IMR-90 (cell line): ENCODE measurements around the gene FAM83G. TPM values are rescaled to one million over a fixed set of nuclear protein-coding genes. Genes with fewer than 3 reads are reported as not detected.
A peak's percentile ranks its signal among the peaks of the same experiment; 100 is the strongest.

Experiments used
- ATAC-seq: fragments of 200-7000 bp; cut with Tn5 transposase; 2 replicates; pipeline ENCODE4 v1.9.1; 2020; ENCODE audit warnings: low read depth, mild to moderate bottlenecking, moderate library complexity
- BruUV-seq: library from RNA; stranded (reverse); fragments of 400-500 nt; replicated peaks from 2 replicates; lab custom pipeline; 2021; lab: Mats Ljungman, UMichigan
- CTCF ChIA-PET: fragments of 300-600 bp; formaldehyde crosslinking; extraction: SDS; loops from one replicate; lab custom pipeline; 2021; ENCODE audit warnings: antibody characterized with exemption; lab: Yijun Ruan, JAX
- POLR2A ChIA-PET: fragments of 300-600 bp; sonication (Branson Sonifier 250); formaldehyde crosslinking; loops from one replicate; lab custom pipeline; 2022; ENCODE audit warnings: antibody characterized with exemption; ENCODE audit not compliant: unreplicated experiment; lab: Charles Lee
- DNase-seq: peaks from one replicate; pipeline ENCODE4 v3.0.0; 2013
- H2AFZ ChIP-seq: replicated peaks from 2 replicates; pipeline ENCODE3; 2013; ENCODE audit warnings: low read length, mild to moderate bottlenecking; ENCODE audit not compliant: poor library complexity
- H2AK5ac ChIP-seq: 2 replicates; pipeline ENCODE4 v1.6.1; 2013; ENCODE audit warnings: low read depth, low read length, inconsistent platforms
- H2AK9ac ChIP-seq: replicated peaks from 2 replicates; pipeline ENCODE3; 2013; ENCODE audit warnings: mild to moderate bottlenecking, low read depth, low read length, moderate library complexity; ENCODE audit not compliant: poor library complexity
- H2BK120ac ChIP-seq: 2 replicates; pipeline ENCODE4 v1.6.1; 2013; ENCODE audit warnings: low read depth, low read length, inconsistent platforms
- H2BK15ac ChIP-seq: 3 replicates; pipeline ENCODE4 v1.6.1; 2013; ENCODE audit warnings: low read depth, low read length, inconsistent platforms
- H2BK20ac ChIP-seq: 2 replicates; pipeline ENCODE4 v1.6.1; 2013; ENCODE audit warnings: low read depth, mild to moderate bottlenecking, inconsistent platforms, low read length, moderate library complexity
- H2BK5ac ChIP-seq: 2 replicates; pipeline ENCODE4 v1.6.1; 2013; ENCODE audit warnings: mild to moderate bottlenecking, low read depth, low read length, inconsistent platforms; ENCODE audit not compliant: poor library complexity, severe bottlenecking
- H3K14ac ChIP-seq: replicated peaks from 2 replicates; pipeline ENCODE4 v1.6.1; 2013; ENCODE audit warnings: low read depth, low read length, inconsistent platforms
- H3K18ac ChIP-seq: 2 replicates; pipeline ENCODE4 v1.6.1; 2013; ENCODE audit warnings: low read depth, low read length, control low read depth
- H3K23ac ChIP-seq: 2 replicates; pipeline ENCODE4 v1.6.1; 2013; ENCODE audit warnings: low read depth, low read length, inconsistent platforms
- H3K27ac ChIP-seq: 2 replicates; pipeline ENCODE4 v1.5.1; 2013; ENCODE audit warnings: mild to moderate bottlenecking, control low read depth, low read length; ENCODE audit not compliant: insufficient read depth
- H3K27me3 ChIP-seq: 2 replicates; pipeline ENCODE4 v1.6.1; 2013; ENCODE audit warnings: low read length; ENCODE audit not compliant: control insufficient read depth, insufficient read depth
- H3K36me3 ChIP-seq: 2 replicates; pipeline ENCODE4 v1.6.1; 2013; ENCODE audit warnings: low read length, mixed read lengths; ENCODE audit not compliant: control insufficient read depth, insufficient read depth
- H3K4ac ChIP-seq: 2 replicates; pipeline ENCODE4 v1.6.1; 2013; ENCODE audit warnings: low read depth, low read length, inconsistent platforms
- H3K4me1 ChIP-seq: 2 replicates; pipeline ENCODE4 v1.6.1; 2013; ENCODE audit warnings: low read length, mixed read lengths; ENCODE audit not compliant: control insufficient read depth, insufficient read depth
- H3K4me2 ChIP-seq: 2 replicates; pipeline ENCODE4 v1.6.1; 2013; ENCODE audit warnings: low read depth, mild to moderate bottlenecking, control low read depth, low read length, moderate library complexity
- H3K4me3 ChIP-seq: 2 replicates; pipeline ENCODE4 v1.5.1; 2013; ENCODE audit warnings: low read depth, mild to moderate bottlenecking, control low read depth, low read length, moderate library complexity; ENCODE audit not compliant: insufficient read depth
- H3K56ac ChIP-seq: 2 replicates; pipeline ENCODE4 v1.6.1; 2013; ENCODE audit warnings: low read length, inconsistent platforms; ENCODE audit not compliant: insufficient read depth; ENCODE audit errors: extremely low read depth
- H3K79me1 ChIP-seq, 2 experiments: 2 replicates each; pipeline ENCODE4 v1.6.1; 2013; ENCODE audit warnings: low read length in 2 of 2, inconsistent platforms in 1 of 2, low read depth in 1 of 2
- H3K9ac ChIP-seq: 2 replicates; pipeline ENCODE4 v1.6.1; 2013; ENCODE audit warnings: low read depth, low read length, control low read depth
- H3K9me1 ChIP-seq: 2 replicates; pipeline ENCODE4 v1.6.1; 2013; ENCODE audit warnings: low read length, inconsistent platforms; ENCODE audit not compliant: insufficient read depth
- H3K9me3 ChIP-seq: 2 replicates; pipeline ENCODE4 v1.6.1; 2013; ENCODE audit warnings: low read length; ENCODE audit not compliant: control insufficient read depth, insufficient read depth
- H4K20me1 ChIP-seq: 2 replicates; pipeline ENCODE4 v1.6.1; 2013; ENCODE audit warnings: low read length, inconsistent platforms; ENCODE audit not compliant: insufficient read depth
- H4K5ac ChIP-seq: 2 replicates; pipeline ENCODE4 v1.6.1; 2013; ENCODE audit warnings: mild to moderate bottlenecking, low read depth, low read length, control low read depth
- H4K8ac ChIP-seq, 2 experiments: 2 replicates each; pipeline ENCODE4 v1.6.1; 2013; ENCODE audit warnings: low read depth in 2 of 2, low read length in 2 of 2, control low read depth in 1 of 2, inconsistent platforms in 1 of 2
- H4K91ac ChIP-seq: 2 replicates; pipeline ENCODE4 v1.6.1; 2013; ENCODE audit warnings: low read depth, low read length, inconsistent platforms; ENCODE audit not compliant: insufficient read depth
- BHLHE40 ChIP-seq: fragments of 150-350 bp; IDR thresholded peaks from 2 replicates; pipeline ENCODE4 v1.6.1; 2016; ENCODE audit warnings: mild to moderate bottlenecking, low read depth, low read length
- CEBPB ChIP-seq: IDR thresholded peaks from 2 replicates; pipeline ENCODE4 v1.6.1; 2012; ENCODE audit warnings: low read depth, low read length, improper control_type of control experiment
- CTCF ChIP-seq: conservative IDR thresholded peaks from 2 replicates; pipeline ENCODE4 v1.5.1; 2012; ENCODE audit warnings: mild to moderate bottlenecking, low read depth, low read length, improper control_type of control experiment
- FOS ChIP-seq: fragments of 150-350 bp; IDR thresholded peaks from 2 replicates; pipeline ENCODE4 v1.6.1; 2016; ENCODE audit warnings: low read depth, low read length
- MAFK ChIP-seq: IDR thresholded peaks from 2 replicates; pipeline ENCODE4 v1.6.1; 2012; ENCODE audit warnings: low read depth, low read length, improper control_type of control experiment
- MXI1 ChIP-seq: IDR thresholded peaks from 2 replicates; pipeline ENCODE4 v1.6.1; 2012; ENCODE audit warnings: low read depth, mild to moderate bottlenecking, low read length, moderate library complexity, borderline replicate concordance
- NFE2L2 ChIP-seq: fragments of 150-350 bp; IDR thresholded peaks from 2 replicates; pipeline ENCODE4 v1.6.1; 2016; ENCODE audit warnings: low read depth, mild to moderate bottlenecking, low read length
- POLR2A ChIP-seq: IDR thresholded peaks from 2 replicates; pipeline ENCODE4 v1.6.1; 2012; ENCODE audit warnings: mild to moderate bottlenecking, low read depth, low read length
- RCOR1 ChIP-seq: IDR thresholded peaks from 2 replicates; pipeline ENCODE4 v1.6.1; 2012; ENCODE audit warnings: mild to moderate bottlenecking, low read length, improper control_type of control experiment; ENCODE audit not compliant: insufficient replicate concordance
- WGBS, 2 experiments: methylation state at CpG; one replicate each; pipeline versions ENCODE4 v1.1.5 to v1.1.7; 2013; ENCODE audit warnings: missing lambda C conversion rate in 2 of 2; ENCODE audit not compliant: insufficient read length in 1 of 2; ENCODE audit errors: extremely low coverage in 2 of 2; 5-methylcytosine and 5-hydroxymethylcytosine counted together
- dilution Hi-C: fragments of 300-500 bp; cut with HindIII; formaldehyde crosslinking; loops from one replicate; pipeline ENCODE4 v1.14.3; 2018; ENCODE audit warnings: low sequenced_read_pairs; ENCODE audit not compliant: unreplicated experiment
- in situ Hi-C: fragments of 300-500 bp; cut with MboI; formaldehyde crosslinking; loops from 3 replicates; pipeline ENCODE4 v1.14.3; 2019; ENCODE audit warnings: low sequenced_read_pairs, inconsistent platforms, mixed read lengths
- intact Hi-C: fragments of 100-400 bp; cut with micrococcal nuclease; formaldehyde crosslinking; loops from 2 replicates; pipeline ENCODE4 v1.10.0; 2022
- polyA plus RNA-seq, 3 experiments: library from polyadenylated mRNA; depleted of rRNA; stranded (reverse); fragments of >200 nt; gene quantifications; 2 replicates each; pipeline ENCODE4 v1.2.3, GENCODE V29; 2012; ENCODE audit warnings: low replicate concordance in 1 of 3
- total RNA-seq: library from RNA; depleted of rRNA; stranded (reverse); fragments of >200 nt; gene quantifications from 2 replicates; pipeline ENCODE4 v1.2.3, GENCODE V29; 2012
- TF ChIP-seq, protein P1 (sequence below): fragments of 150-350 bp; IDR thresholded peaks from 2 replicates; pipeline ENCODE4 v1.6.1; 2017; ENCODE audit warnings: mild to moderate bottlenecking, antibody characterized with exemption, low read length, low read depth

FAM83G gene
- total and polyA plus RNA-seq, 2 of the 4 experiments (the other 2 are of a cell fraction) = 9.5 to 12.6 TPM

GRCh38 chr17:19016297-19016696, 11.7 kb upstream of the FAM83G start:
- no peak overlapping the region for H3K23ac ChIP-seq
- H3K9ac ChIP-seq = no peak overlapping the region
- H2BK120ac ChIP-seq = no peak overlapping the region
- no peak overlapping the region for H2BK5ac ChIP-seq
- no peaks in the 10 kb centered on the region for H3K9me3 ChIP-seq
- 94% methylated on average over 3 of the region's 8 CpGs; no CpG with 5 or more reads in 1 of the 2 experiments for WGBS, 2 experiments
- no peak overlapping the region for H3K4me2 ChIP-seq
- no peak overlapping the region for H4K5ac ChIP-seq
- DNase-seq (no peak), ATAC-seq (no peak)
- TF ChIP-seq, protein P1, sequence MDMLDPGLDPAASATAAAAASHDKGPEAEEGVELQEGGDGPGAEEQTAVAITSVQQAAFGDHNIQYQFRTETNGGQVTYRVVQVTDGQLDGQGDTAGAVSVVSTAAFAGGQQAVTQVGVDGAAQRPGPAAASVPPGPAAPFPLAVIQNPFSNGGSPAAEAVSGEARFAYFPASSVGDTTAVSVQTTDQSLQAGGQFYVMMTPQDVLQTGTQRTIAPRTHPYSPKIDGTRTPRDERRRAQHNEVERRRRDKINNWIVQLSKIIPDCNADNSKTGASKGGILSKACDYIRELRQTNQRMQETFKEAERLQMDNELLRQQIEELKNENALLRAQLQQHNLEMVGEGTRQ = no peak
- no peak for TF ChIP-seq MXI1
- no peak for TF ChIP-seq RCOR1
- no peak for TF ChIP-seq CEBPB
- TF ChIP-seq CTCF = no peak
- TF ChIP-seq BHLHE40 = no peak
- TF ChIP-seq POLR2A = no peak
- no peak for TF ChIP-seq NFE2L2
- no peak for TF ChIP-seq FOS
- no peak for TF ChIP-seq MAFK
- peak overlapping the region; percentile 23 for H2AFZ ChIP-seq
- H4K91ac ChIP-seq = no peak overlapping the region
- no peak overlapping the region for H2AK9ac ChIP-seq
- H3K14ac ChIP-seq = no peak overlapping the region
- no peak overlapping the region for H3K56ac ChIP-seq
- in situ Hi-C loops (no loop called here), dilution Hi-C loops (no loop called here), intact Hi-C loops (no loop called here)
- BruUV-seq = no TSS peak
- no peak overlapping the region for H3K27ac ChIP-seq
- no peak overlapping the region for H4K8ac ChIP-seq
- ChIA-PET CTCF (no interaction called here), POLR2A (no interaction called here)
- H3K4me1 ChIP-seq = peaks cover under 1% of the 10 kb centered on the region; the same call in 1 of the 2 replicates
- no peak overlapping the region for H2BK15ac ChIP-seq
- H3K4me3 ChIP-seq = no peak overlapping the region
- H3K4ac ChIP-seq = no peak overlapping the region
- H3K9me1 ChIP-seq = peaks cover 7% of the 10 kb centered on the region
- H3K18ac ChIP-seq = no peak overlapping the region
- no peaks in the 10 kb centered on the region; a peak in 1 of 4 replicates for H3K79me1 ChIP-seq
- no peaks in the 10 kb centered on the region for H4K20me1 ChIP-seq
- no peak overlapping the region for H2AK5ac ChIP-seq
- no peak overlapping the region for H2BK20ac ChIP-seq
- H3K27me3 ChIP-seq = no peaks in the 10 kb centered on the region; the same call in 1 of the 2 replicates
- no peaks in the 10 kb centered on the region for H3K36me3 ChIP-seq
